Astrocyte (in vitro differentiated cells and primary cell): ENCODE results near the gene IDH1.

ENCODE experiments used
- CTCF ChIP-seq: IDR thresholded peaks from 2 replicates; pipeline ENCODE4 v1.5.1; 2011; ENCODE audit warnings: low read depth, mild to moderate bottlenecking, inconsistent platforms, low read length, moderate library complexity; ENCODE audit not compliant: insufficient read depth
- EZH2 ChIP-seq: IDR thresholded peaks from 2 replicates; pipeline ENCODE4 v1.6.1; 2012; ENCODE audit warnings: mild to moderate bottlenecking, low read length, inconsistent platforms; ENCODE audit not compliant: insufficient read depth

- TF ChIP-seq CTCF (no peak), EZH2 (no peak)
Measured at GRCh38 chr2:208244422-208244821, 10.4 kb downstream of the IDH1 start.
